WTC11 (cell line): Measurements from ENCODE around the gene LARGE1. TPM values are rescaled to one million over a fixed set of nuclear protein-coding genes. Genes with fewer than 3 reads are reported as not detected.

ENCODE experiments used
- ATAC-seq: fragments of 200-7000 bp; cut with Tn5 transposase; 2 replicates; pipeline ENCODE4 v1.10.0; 2021; ENCODE audit warnings: mild to moderate bottlenecking, moderate library complexity
- CTCF ChIA-PET: fragments of 300-600 bp; sonication (Branson Sonifier 250); formaldehyde crosslinking; loops from one replicate; lab custom pipeline; 2021; ENCODE audit warnings: antibody characterized with exemption; lab: Charles Lee
- POLR2A ChIA-PET: fragments of 350-600 bp; sonication (Branson Sonifier 250); formaldehyde crosslinking; loops from one replicate; lab custom pipeline; 2021; ENCODE audit warnings: antibody characterized with exemption; lab: Charles Lee
- DNase-seq: peaks from one replicate; pipeline ENCODE4 v3.0.0; 2021; ENCODE audit warnings: low spot score
- H3K27ac Mint-ChIP-seq: 2 replicates; pipeline ENCODE4 v1.8.0; 2021; ENCODE audit warnings: mixed read lengths
- H3K27me3 Mint-ChIP-seq: 2 replicates; pipeline ENCODE4 v1.8.0; 2021; ENCODE audit warnings: low read depth, mild to moderate bottlenecking, moderate library complexity, mixed read lengths
- H3K36me3 Mint-ChIP-seq: 2 replicates; pipeline ENCODE4 v1.8.0; 2021; ENCODE audit warnings: mixed read lengths
- H3K4me1 Mint-ChIP-seq: 2 replicates; pipeline ENCODE4 v1.8.0; 2022; ENCODE audit warnings: mixed read lengths
- H3K4me3 Mint-ChIP-seq: 2 replicates; pipeline ENCODE4 v1.8.0; 2021; ENCODE audit warnings: mild to moderate bottlenecking, moderate library complexity, mixed read lengths
- H3K9me3 Mint-ChIP-seq: 2 replicates; pipeline ENCODE4 v1.8.0; 2021; ENCODE audit warnings: mixed read lengths
- AFF4 ChIP-seq: sonication (generic); formaldehyde crosslinking; IDR thresholded peaks from 2 replicates; pipeline ENCODE4 v1.8.1; 2023; ENCODE audit warnings: mild to moderate bottlenecking, missing genetic modification reagents, borderline replicate concordance
- ARID4B ChIP-seq: sonication (generic); formaldehyde crosslinking; IDR thresholded peaks from 2 replicates; pipeline ENCODE4 v1.8.0; 2023; ENCODE audit warnings: missing genetic modification reagents, mild to moderate bottlenecking, borderline replicate concordance
- ELF4 ChIP-seq: sonication (generic); formaldehyde crosslinking; IDR thresholded peaks from 2 replicates; pipeline ENCODE4 v1.8.1; 2022; ENCODE audit warnings: low read depth, mild to moderate bottlenecking, moderate library complexity, missing genetic modification reagents
- ERG ChIP-seq: fragments of 250-450 bp; sonication (Bioruptor Pico); IDR thresholded peaks from 2 replicates; pipeline ENCODE4 v1.8.0; 2021; ENCODE audit warnings: mild to moderate bottlenecking
- FOXJ3 ChIP-seq: sonication (generic); formaldehyde crosslinking; IDR thresholded peaks from 2 replicates; pipeline ENCODE4 v1.9.0; 2021; ENCODE audit warnings: missing genetic modification reagents, mild to moderate bottlenecking, borderline replicate concordance
- GTF2I ChIP-seq: fragments of 250-450 bp; sonication (Bioruptor Pico); conservative IDR thresholded peaks from 2 replicates; pipeline ENCODE4 v1.4.0; 2021; ENCODE audit warnings: mild to moderate bottlenecking
- MAX ChIP-seq: sonication (generic); formaldehyde crosslinking; IDR thresholded peaks from 2 replicates; pipeline ENCODE4 v1.8.0; 2022; ENCODE audit warnings: mild to moderate bottlenecking, missing genetic modification reagents
- NFATC4 ChIP-seq: fragments of 250-450 bp; sonication (Bioruptor Pico); IDR thresholded peaks from 2 replicates; pipeline ENCODE4 v1.9.0; 2021; ENCODE audit warnings: mild to moderate bottlenecking
- NFE2L1 ChIP-seq: sonication (generic); formaldehyde crosslinking; IDR thresholded peaks from 2 replicates; pipeline ENCODE4 v1.8.1; 2023; ENCODE audit warnings: missing genetic modification reagents
- NFYB ChIP-seq: sonication (generic); formaldehyde crosslinking; conservative IDR thresholded peaks from 2 replicates; pipeline ENCODE4 v1.8.0; 2022; ENCODE audit warnings: low read depth, missing genetic modification reagents
- RORB ChIP-seq: fragments of 250-450 bp; sonication (Bioruptor Pico); IDR thresholded peaks from 2 replicates; pipeline ENCODE4 v1.9.0; 2021; ENCODE audit warnings: mild to moderate bottlenecking
- TP53 ChIP-seq: sonication (generic); formaldehyde crosslinking; IDR thresholded peaks from 2 replicates; pipeline ENCODE4 v1.8.1; 2023; ENCODE audit warnings: mild to moderate bottlenecking, missing genetic modification reagents
- ZBTB21 ChIP-seq: sonication (generic); formaldehyde crosslinking; IDR thresholded peaks from 2 replicates; pipeline ENCODE4 v1.8.1; 2023; ENCODE audit warnings: mild to moderate bottlenecking, missing genetic modification reagents, borderline replicate concordance
- ZNF219 ChIP-seq: sonication (generic); formaldehyde crosslinking; IDR thresholded peaks from 2 replicates; pipeline ENCODE4 v1.8.0; 2023; ENCODE audit warnings: missing genetic modification reagents, mild to moderate bottlenecking, borderline replicate concordance
- ZNF263 ChIP-seq: sonication (generic); formaldehyde crosslinking; IDR thresholded peaks from 2 replicates; pipeline ENCODE4 v1.8.1; 2022; ENCODE audit warnings: low read depth, mild to moderate bottlenecking, moderate library complexity, missing genetic modification reagents
- total RNA-seq: library from RNA; stranded (reverse); gene quantifications from 3 replicates; pipeline ENCODE4 v1.2.3, GENCODE V29; 2021

LARGE1 gene
- total RNA-seq, 1 experiment from 2014 or later = 72.6 TPM

- no peak for TF ChIP-seq NFATC4 (CRISPR knock-in tag)
These were observed 493.8 kb downstream of the LARGE1 start (continued) for GRCh38 chr22:33426451-33426850.

GRCh38 chr22:33421859-33422258 lies 498.4 kb downstream of the LARGE1 start:
- ChIA-PET CTCF (no interaction called here), POLR2A (interaction anchor here (0.7 kb wide), 1 partner anchor 14 kb away, joined by 5 read pairs; no protein-coding TSS in a partner anchor)
- ATAC-seq = no peak
- DNase-seq = no peak
- Mint-ChIP-seq H3K4me1 (peaks cover 2% of the 10 kb centered on the region; the same call in 1 of the 2 replicates), H3K9me3 (peaks cover 13% of the 10 kb centered on the region), H3K36me3 (peaks cover 28% of the 10 kb centered on the region), H3K27me3 (no peaks in the 10 kb centered on the region; the same call in 1 of the 2 replicates), H3K4me3 (no peak overlapping the region), H3K27ac (no peak overlapping the region)
- TF ChIP-seq AFF4 (CRISPR knock-in tag) (no peak), GTF2I (CRISPR knock-in tag) (no peak), ZNF263 (CRISPR knock-in tag) (no peak), NFE2L1 (CRISPR knock-in tag) (no peak), TP53 (CRISPR knock-in tag) (no peak), ARID4B (CRISPR knock-in tag) (no peak), ELF4 (CRISPR knock-in tag) (no peak), ZBTB21 (CRISPR knock-in tag) (no peak), ERG (CRISPR knock-in tag) (no peak), FOXJ3 (CRISPR knock-in tag) (no peak), RORB (CRISPR knock-in tag) (no peak), ZNF219 (CRISPR knock-in tag) (no peak), NFYB (CRISPR knock-in tag) (no peak), MAX (no peak)
